ENCODE results near the gene HDGFL1.

HDGFL1 gene

GRCh38 chr6:22556266-22556665, 13.1 kb upstream of the HDGFL1 start:
- no peak for TF ChIP-seq CTCF (IDR thresholded peaks at IDR 0.05)
- Histone ChIP-seq H3K4me3 (ENCODE audit: low read depth, low read length) (no peak overlapping the region), H3K9me3 (ENCODE audit: control insufficient read depth, low read length) (no peaks in the 10 kb centered on the region), H3K79me2 (no peaks in the 10 kb centered on the region), H3K4me2 (ENCODE audit: low read length) (no peak overlapping the region), H3K9ac (no peak overlapping the region), H3K4me1 (no peaks in the 10 kb centered on the region), H3K27me3 (ENCODE audit: control insufficient read depth, insufficient read depth, low read length) (no peaks in the 10 kb centered on the region), H3K36me3 (ENCODE audit: control insufficient read depth, insufficient read depth, low read length) (no peaks in the 10 kb centered on the region), H3K27ac (no peak overlapping the region), H2AFZ (no peak overlapping the region)

- Histone ChIP-seq H3K36me3 (ENCODE audit: control insufficient read depth, insufficient read depth, low read length) (no peaks in the 10 kb centered on the region), H3K4me3 (ENCODE audit: low read depth, low read length) (no peak overlapping the region), H3K27me3 (ENCODE audit: control insufficient read depth, insufficient read depth, low read length) (no peaks in the 10 kb centered on the region), H2AFZ (no peak overlapping the region), H3K4me1 (no peaks in the 10 kb centered on the region), H3K27ac (no peak overlapping the region), H3K9ac (no peak overlapping the region), H3K79me2 (no peaks in the 10 kb centered on the region), H3K9me3 (ENCODE audit: control insufficient read depth, low read length) (no peaks in the 10 kb centered on the region), H3K4me2 (ENCODE audit: low read length) (no peak overlapping the region)
- TF ChIP-seq CTCF (IDR thresholded peaks at IDR 0.05): no peak
These were observed 12.4 kb upstream of the HDGFL1 start for GRCh38 chr6:22557007-22557406.

GRCh38 chr6:22558288-22558882, 11.0 kb upstream of the HDGFL1 start:
- Histone ChIP-seq H3K9ac (no peak overlapping the region), H3K4me1 (no peaks in the 10 kb centered on the region), H3K27me3 (ENCODE audit: control insufficient read depth, insufficient read depth, low read length) (no peaks in the 10 kb centered on the region), H2AFZ (no peak overlapping the region), H3K27ac (no peak overlapping the region), H3K79me2 (no peaks in the 10 kb centered on the region), H3K4me2 (ENCODE audit: low read length) (no peak overlapping the region), H3K4me3 (ENCODE audit: low read depth, low read length) (no peak overlapping the region), H3K9me3 (ENCODE audit: control insufficient read depth, low read length) (no peaks in the 10 kb centered on the region), H3K36me3 (ENCODE audit: control insufficient read depth, insufficient read depth, low read length) (no peaks in the 10 kb centered on the region)
- TF ChIP-seq CTCF (IDR thresholded peaks at IDR 0.05): no peak

- Histone ChIP-seq H3K27me3 (ENCODE audit: control insufficient read depth, insufficient read depth, low read length) (no peaks in the 10 kb centered on the region), H3K9me3 (ENCODE audit: control insufficient read depth, low read length) (no peaks in the 10 kb centered on the region), H3K36me3 (ENCODE audit: control insufficient read depth, insufficient read depth, low read length) (no peaks in the 10 kb centered on the region), H3K9ac (no peak overlapping the region), H3K4me1 (no peaks in the 10 kb centered on the region), H3K79me2 (no peaks in the 10 kb centered on the region), H2AFZ (no peak overlapping the region), H3K4me3 (ENCODE audit: low read depth, low read length) (no peak overlapping the region), H3K27ac (no peak overlapping the region), H3K4me2 (ENCODE audit: low read length) (no peak overlapping the region)
- TF ChIP-seq CTCF (IDR thresholded peaks at IDR 0.05): no peak
These were observed 512 bp upstream of the HDGFL1 start for GRCh38 chr6:22568854-22569253.

GRCh38 chr6:22570185-22570551, 802 bp downstream of the HDGFL1 start:
- Histone ChIP-seq H3K27ac (no peak overlapping the region), H3K4me1 (no peaks in the 10 kb centered on the region), H2AFZ (no peak overlapping the region), H3K9ac (no peak overlapping the region), H3K9me3 (ENCODE audit: control insufficient read depth, low read length) (no peaks in the 10 kb centered on the region), H3K4me2 (ENCODE audit: low read length) (no peak overlapping the region), H3K36me3 (ENCODE audit: control insufficient read depth, insufficient read depth, low read length) (no peaks in the 10 kb centered on the region), H3K79me2 (no peaks in the 10 kb centered on the region), H3K27me3 (ENCODE audit: control insufficient read depth, insufficient read depth, low read length) (no peaks in the 10 kb centered on the region), H3K4me3 (ENCODE audit: low read depth, low read length) (no peak overlapping the region)
- no peak for TF ChIP-seq CTCF (IDR thresholded peaks at IDR 0.05)

Measured in parathyroid adenoma (tissue), 2 donors.